ENCODE results near the gene ARF6. TPM values are rescaled to one million over a fixed set of nuclear protein-coding genes. Genes with fewer than 3 reads are reported as not detected.
"Not testable (repeated sequence)": the region's sequence is repeated elsewhere in the genome, so short reads cannot be mapped to it uniquely, and the experiment has no call there.

ARF6 gene
- total RNA-seq, 2 donors from 2014 or later = 136 to 161 TPM

GRCh38 chr14:49870908-49871307 lies 22.0 kb upstream of the ARF6 start:
- Histone ChIP-seq H3K9me3 (no peaks in the 10 kb centered on the region), H3K4me1 (peaks cover 4% of the 10 kb centered on the region), H3K9ac (ENCODE audit: low read depth in 2 of 2, low read length in 2 of 2) (no peak overlapping the region), H3K27ac (no peak overlapping the region), H3K27me3 (no peaks in the 10 kb centered on the region), H3K4me3 (no peak overlapping the region), H3K36me3 (no peaks in the 10 kb centered on the region)
- no peak for TF ChIP-seq CTCF (IDR thresholded peaks at IDR 0.05)
- intact Hi-C loops (cut with DNase I) = no loop called here
- no peak for DNase-seq

GRCh38 chr14:49873548-49873947 lies 19.3 kb upstream of the ARF6 start:
- H3K4me1 ChIP-seq; H3K9ac ChIP-seq (ENCODE audit: low read depth in 2 of 2, low read length in 2 of 2); DNase-seq; H3K27ac ChIP-seq; H3K27me3 ChIP-seq; H3K4me3 ChIP-seq; H3K36me3 ChIP-seq; intact Hi-C loops (cut with DNase I); H3K9me3 ChIP-seq: not testable (repeated sequence)

GRCh38 chr14:49875640-49876198 lies 17.2 kb upstream of the ARF6 start:
- no peaks in the 10 kb centered on the region for H3K4me1 ChIP-seq
- H3K27me3 ChIP-seq = no peaks in the 10 kb centered on the region
- no peak overlapping the region for H3K9ac ChIP-seq (ENCODE audit: low read depth in 2 of 2, low read length in 2 of 2)
- no peak for TF ChIP-seq CTCF (IDR thresholded peaks at IDR 0.05)
- no peak overlapping the region for H3K27ac ChIP-seq
- intact Hi-C loops (cut with DNase I) = no loop called here
- no peak for DNase-seq
- no peak overlapping the region for H3K4me3 ChIP-seq
- H3K36me3 ChIP-seq = no peaks in the 10 kb centered on the region
- no peaks in the 10 kb centered on the region for H3K9me3 ChIP-seq

GRCh38 chr14:49876563-49877127 lies 16.2 kb upstream of the ARF6 start:
- TF ChIP-seq CTCF (IDR thresholded peaks at IDR 0.05) = no peak
- H3K27ac ChIP-seq = no peak overlapping the region
- no peak overlapping the region for H3K9ac ChIP-seq (ENCODE audit: low read depth in 2 of 2, low read length in 2 of 2)
- intact Hi-C loops (cut with DNase I) = no loop called here
- H3K27me3 ChIP-seq = no peaks in the 10 kb centered on the region
- no peak overlapping the region for H3K4me3 ChIP-seq
- no peaks in the 10 kb centered on the region for H3K9me3 ChIP-seq
- DNase-seq = no peak
- no peaks in the 10 kb centered on the region for H3K4me1 ChIP-seq
- no peaks in the 10 kb centered on the region for H3K36me3 ChIP-seq

- Histone ChIP-seq H3K9ac (ENCODE audit: low read depth in 2 of 2, low read length in 2 of 2) (peak overlapping the region; percentile 7 to 63), H3K4me1 (no peaks in the 10 kb centered on the region), H3K4me3 (no peak overlapping the region), H3K36me3 (no peaks in the 10 kb centered on the region), H3K9me3 (no peaks in the 10 kb centered on the region), H3K27ac (peak overlapping the region; percentile 71), H3K27me3 (no peaks in the 10 kb centered on the region)
- DNase-seq = peak; percentile 68
- TF ChIP-seq CTCF (IDR thresholded peaks at IDR 0.05) = peak; percentile 61
- intact Hi-C loops (cut with DNase I) = no loop called here
These were observed 13.2 kb upstream of the ARF6 start for GRCh38 chr14:49879646-49880204.

Measured in colonic mucosa (tissue), 4 donors.